MG63 (cell line): ENCODE data around the gene DHX58. TPM values are rescaled to one million over a fixed set of nuclear protein-coding genes. Genes with fewer than 3 reads are reported as not detected.

Source experiments
- DNase-seq: peaks from one replicate; pipeline ENCODE4 v3.0.0-alpha.2; 2020
- H3K27me3 ChIP-seq: fragments of 250-450 bp; sonication (Bioruptor Pico); 2 replicates; pipeline ENCODE4 v1.5.1; 2020; ENCODE audit warnings: mild to moderate bottlenecking, moderate library complexity
- H3K36me3 ChIP-seq: fragments of 250-450 bp; sonication (Bioruptor Pico); 2 replicates; pipeline ENCODE4 v1.5.1; 2020; ENCODE audit warnings: mild to moderate bottlenecking, moderate library complexity
- H3K4me3 ChIP-seq: fragments of 250-450 bp; sonication (Bioruptor Pico); 2 replicates; pipeline ENCODE4 v1.5.1; 2020; ENCODE audit warnings: mild to moderate bottlenecking, moderate library complexity
- H3K9me3 ChIP-seq: fragments of 250-450 bp; sonication (Bioruptor Pico); 2 replicates; pipeline ENCODE4 v1.5.1; 2020; ENCODE audit warnings: mild to moderate bottlenecking, moderate library complexity
- total RNA-seq: library from RNA; depleted of rRNA; stranded (reverse); fragments of >200 nt; shearing (Covaris generic); gene quantifications from 2 replicates; pipeline ENCODE4 v1.2.3, GENCODE V29; 2014; ENCODE audit warnings: low replicate concordance

DHX58 gene
- total RNA-seq, 1 experiment from 2014 or later = 3.2 TPM

- Histone ChIP-seq H3K9me3 (no peaks in the 10 kb centered on the region), H3K4me3 (no peak overlapping the region), H3K36me3 (no peaks in the 10 kb centered on the region), H3K27me3 (no peaks in the 10 kb centered on the region)
- no peak for DNase-seq
These were observed 34.8 kb downstream of the DHX58 start for GRCh38 chr17:42077755-42078154.

- Histone ChIP-seq H3K36me3 (no peaks in the 10 kb centered on the region), H3K9me3 (no peaks in the 10 kb centered on the region), H3K4me3 (no peak overlapping the region), H3K27me3 (no peaks in the 10 kb centered on the region)
- no peak for DNase-seq
These were observed 35.5 kb downstream of the DHX58 start for GRCh38 chr17:42076797-42077559.

- H3K9me3 ChIP-seq = no peaks in the 10 kb centered on the region
- no peak for DNase-seq
- H3K27me3 ChIP-seq = no peaks in the 10 kb centered on the region
- H3K36me3 ChIP-seq = no peaks in the 10 kb centered on the region
- no peak overlapping the region for H3K4me3 ChIP-seq
These were observed 36.7 kb downstream of the DHX58 start for GRCh38 chr17:42075789-42076188.

GRCh38 chr17:42072323-42073187 lies 40.0 kb downstream of the DHX58 start:
- H3K36me3 ChIP-seq = no peaks in the 10 kb centered on the region
- no peak for DNase-seq
- no peaks in the 10 kb centered on the region for H3K27me3 ChIP-seq
- H3K4me3 ChIP-seq = no peak overlapping the region
- H3K9me3 ChIP-seq = no peaks in the 10 kb centered on the region

- no peaks in the 10 kb centered on the region for H3K27me3 ChIP-seq
- DNase-seq = no peak
- no peaks in the 10 kb centered on the region for H3K9me3 ChIP-seq
- H3K36me3 ChIP-seq = no peaks in the 10 kb centered on the region
- no peak overlapping the region for H3K4me3 ChIP-seq
These were observed 40.7 kb downstream of the DHX58 start for GRCh38 chr17:42071810-42072209.

- H3K36me3 ChIP-seq = no peaks in the 10 kb centered on the region
- DNase-seq = no peak
- no peaks in the 10 kb centered on the region for H3K27me3 ChIP-seq
- H3K4me3 ChIP-seq = no peak overlapping the region
- no peaks in the 10 kb centered on the region for H3K9me3 ChIP-seq
These were observed 43.5 kb downstream of the DHX58 start for GRCh38 chr17:42068979-42069378.

GRCh38 chr17:42067371-42068091 lies 45.0 kb downstream of the DHX58 start:
- H3K27me3 ChIP-seq = no peaks in the 10 kb centered on the region
- no peak overlapping the region for H3K4me3 ChIP-seq
- H3K9me3 ChIP-seq = no peaks in the 10 kb centered on the region
- no peaks in the 10 kb centered on the region for H3K36me3 ChIP-seq
- DNase-seq = peak; percentile 34

- no peak for DNase-seq
- Histone ChIP-seq H3K4me3 (no peak overlapping the region), H3K9me3 (no peaks in the 10 kb centered on the region), H3K36me3 (no peaks in the 10 kb centered on the region), H3K27me3 (no peaks in the 10 kb centered on the region)
These were observed 47.3 kb downstream of the DHX58 start for GRCh38 chr17:42065201-42065600.

- DNase-seq = no peak
- Histone ChIP-seq H3K4me3 (no peak overlapping the region), H3K9me3 (no peaks in the 10 kb centered on the region), H3K36me3 (no peaks in the 10 kb centered on the region), H3K27me3 (no peaks in the 10 kb centered on the region)
These were observed 49.8 kb downstream of the DHX58 start for GRCh38 chr17:42062681-42063080.

GRCh38 chr17:42061646-42062487 lies 50.6 kb downstream of the DHX58 start:
- Histone ChIP-seq H3K36me3 (no peaks in the 10 kb centered on the region), H3K9me3 (no peaks in the 10 kb centered on the region), H3K27me3 (no peaks in the 10 kb centered on the region), H3K4me3 (no peak overlapping the region)
- no peak for DNase-seq

- H3K27me3 ChIP-seq = no peaks in the 10 kb centered on the region
These were observed 52.3 kb downstream of the DHX58 start for GRCh38 chr17:42060231-42060630.

GRCh38 chr17:42059815-42060214 lies 52.7 kb downstream of the DHX58 start:
- no peak for DNase-seq
- Histone ChIP-seq H3K4me3 (no peak overlapping the region), H3K36me3 (no peaks in the 10 kb centered on the region), H3K9me3 (no peaks in the 10 kb centered on the region), H3K27me3 (no peaks in the 10 kb centered on the region)

More at GRCh38 chr17:42060231-42060630, 52.3 kb downstream of the DHX58 start:
- no peak overlapping the region for H3K4me3 ChIP-seq
- H3K9me3 ChIP-seq = no peaks in the 10 kb centered on the region
- DNase-seq = no peak
- no peaks in the 10 kb centered on the region for H3K36me3 ChIP-seq

GRCh38 chr17:42058063-42058462 lies 54.5 kb downstream of the DHX58 start:
- Histone ChIP-seq H3K27me3 (peaks cover 6% of the 10 kb centered on the region; the same call in 1 of the 2 replicates), H3K36me3 (no peaks in the 10 kb centered on the region), H3K4me3 (no peak overlapping the region), H3K9me3 (no peaks in the 10 kb centered on the region)
- no peak for DNase-seq

- H3K4me3 ChIP-seq = no peak overlapping the region
- peaks cover 6% of the 10 kb centered on the region for H3K27me3 ChIP-seq
- H3K36me3 ChIP-seq = no peaks in the 10 kb centered on the region
- no peak for DNase-seq
- H3K9me3 ChIP-seq = no peaks in the 10 kb centered on the region
These were observed 55.9 kb downstream of the DHX58 start for GRCh38 chr17:42056635-42057034.

GRCh38 chr17:42055496-42055895 lies 57.0 kb downstream of the DHX58 start:
- Histone ChIP-seq H3K27me3 (peaks cover 6% of the 10 kb centered on the region), H3K36me3 (no peaks in the 10 kb centered on the region), H3K4me3 (no peak overlapping the region), H3K9me3 (no peaks in the 10 kb centered on the region)
- no peak for DNase-seq

- no peak for DNase-seq
- H3K27me3 ChIP-seq = peaks cover 8% of the 10 kb centered on the region
- no peak overlapping the region for H3K4me3 ChIP-seq
- H3K36me3 ChIP-seq = no peaks in the 10 kb centered on the region
- H3K9me3 ChIP-seq = no peaks in the 10 kb centered on the region
These were observed 57.5 kb downstream of the DHX58 start for GRCh38 chr17:42055027-42055426.
